Measurements from ENCODE around the gene CLTRN. TPM values are rescaled to one million over a fixed set of nuclear protein-coding genes. Genes with fewer than 3 reads are reported as not detected.

CLTRN gene
- total RNA-seq, 2 donors from 2014 or later, result 0.85 TPM; not detected in 1

Other genes with a start within 250 kb of the CLTRN start
- gene PIR, start 171.5 kb downstream of the CLTRN start, total RNA-seq, result 1 to 10 TPM; 3.1 to 3.8 TPM
- gene BMX, start 164.0 kb downstream of the CLTRN start, total RNA-seq, result not detected
- gene ACE2, start 63.8 kb downstream of the CLTRN start, total RNA-seq, result under 1 TPM in 1 of 2 donors, not detected in 1; 0.16 TPM
- 10 to 100 TPM; 14.5 to 45.9 TPM for gene CA5B, start 73.5 kb upstream of the CLTRN start, total RNA-seq
- 10 to 100 TPM; 10.0 to 11.6 TPM for gene ZRSR2, start 125.7 kb upstream of the CLTRN start, total RNA-seq
- gene AP1S2, start 190.0 kb upstream of the CLTRN start, total RNA-seq, result 10 to 100 TPM; 20.6 to 25.2 TPM

All from activated T-helper 17 cell treated with anti-CD3 and anti-CD28 coated beads, Interleukin-2, amount 50 U/mL, for 72 hours (primary cell).